Measurements from ENCODE around the gene SMG9. TPM values are rescaled to one million over a fixed set of nuclear protein-coding genes. Genes with fewer than 3 reads are reported as not detected.

Gene SMG9
- total RNA-seq, 1 experiment from 2014 or later, result 40.8 TPM

GRCh38 chr19:43747557-43748204, 7.1 kb downstream of the SMG9 start:
- DNase-seq, result no peak
- H3K27me3 ChIP-seq, result no peaks in the 10 kb centered on the region
- peaks cover 89% of the 10 kb centered on the region for H3K36me3 ChIP-seq
- no peaks in the 10 kb centered on the region for H3K9me3 ChIP-seq
- H3K4me3 ChIP-seq, result no peak overlapping the region

GRCh38 chr19:43743059-43743458, 11.7 kb downstream of the SMG9 start:
- DNase-seq, result no peak
- no peaks in the 10 kb centered on the region for H3K27me3 ChIP-seq
- H3K36me3 ChIP-seq, result peaks cover 96% of the 10 kb centered on the region
- H3K4me3 ChIP-seq, result no peak overlapping the region
- H3K9me3 ChIP-seq, result no peaks in the 10 kb centered on the region

- no peak for DNase-seq
- H3K9me3 ChIP-seq, result no peaks in the 10 kb centered on the region
- no peaks in the 10 kb centered on the region for H3K27me3 ChIP-seq
- peaks cover 99% of the 10 kb centered on the region for H3K36me3 ChIP-seq
- H3K4me3 ChIP-seq, result no peak overlapping the region
These were observed 13.5 kb downstream of the SMG9 start for GRCh38 chr19:43741075-43741825.

GRCh38 chr19:43739439-43740235, 15.1 kb downstream of the SMG9 start:
- Histone ChIP-seq H3K27me3 (no peaks in the 10 kb centered on the region), H3K4me3 (no peak overlapping the region), H3K36me3 (peaks cover 97% of the 10 kb centered on the region), H3K9me3 (no peaks in the 10 kb centered on the region)
- no peak for DNase-seq

- no peaks in the 10 kb centered on the region for H3K9me3 ChIP-seq
- H3K4me3 ChIP-seq, result no peak overlapping the region
- no peaks in the 10 kb centered on the region for H3K27me3 ChIP-seq
- no peak for DNase-seq
- H3K36me3 ChIP-seq, result peaks cover 96% of the 10 kb centered on the region
These were observed 16.0 kb downstream of the SMG9 start for GRCh38 chr19:43738780-43739211.

GRCh38 chr19:43735957-43736356, 18.8 kb downstream of the SMG9 start:
- H3K36me3 ChIP-seq, result peaks cover 96% of the 10 kb centered on the region
- no peaks in the 10 kb centered on the region for H3K27me3 ChIP-seq
- no peak overlapping the region for H3K4me3 ChIP-seq
- H3K9me3 ChIP-seq, result no peaks in the 10 kb centered on the region
- DNase-seq, result no peak

- peaks cover 96% of the 10 kb centered on the region for H3K36me3 ChIP-seq
- DNase-seq, result no peak
- H3K27me3 ChIP-seq, result no peaks in the 10 kb centered on the region
- H3K9me3 ChIP-seq, result no peaks in the 10 kb centered on the region
- no peak overlapping the region for H3K4me3 ChIP-seq
These were observed 19.7 kb downstream of the SMG9 start for GRCh38 chr19:43735013-43735412.

- Histone ChIP-seq H3K4me3 (no peak overlapping the region), H3K9me3 (no peaks in the 10 kb centered on the region), H3K27me3 (no peaks in the 10 kb centered on the region), H3K36me3 (peaks cover 84% of the 10 kb centered on the region)
- DNase-seq, result no peak
These were observed 22.9 kb downstream of the SMG9 start for GRCh38 chr19:43731846-43732245.

GRCh38 chr19:43731346-43731745, 23.4 kb downstream of the SMG9 start:
- H3K27me3 ChIP-seq, result no peaks in the 10 kb centered on the region
- no peak overlapping the region for H3K4me3 ChIP-seq
- DNase-seq, result no peak
- no peaks in the 10 kb centered on the region for H3K9me3 ChIP-seq
- peaks cover 79% of the 10 kb centered on the region for H3K36me3 ChIP-seq

- Histone ChIP-seq H3K4me3 (no peak overlapping the region), H3K36me3 (peaks cover 66% of the 10 kb centered on the region), H3K9me3 (no peaks in the 10 kb centered on the region), H3K27me3 (no peaks in the 10 kb centered on the region)
- DNase-seq, result no peak
These were observed 24.8 kb downstream of the SMG9 start for GRCh38 chr19:43729919-43730318.

GRCh38 chr19:43727593-43727853, 27.2 kb downstream of the SMG9 start:
- Histone ChIP-seq H3K36me3 (peaks cover 43% of the 10 kb centered on the region), H3K9me3 (no peaks in the 10 kb centered on the region), H3K27me3 (no peaks in the 10 kb centered on the region; the same call in 1 of the 2 replicates), H3K4me3 (no peak overlapping the region)
- DNase-seq, result no peak

- peak; percentile 20 for DNase-seq
- Histone ChIP-seq H3K27me3 (no peaks in the 10 kb centered on the region; the same call in 1 of the 2 replicates), H3K9me3 (no peaks in the 10 kb centered on the region), H3K36me3 (peaks cover 38% of the 10 kb centered on the region), H3K4me3 (no peak overlapping the region)
These were observed 27.8 kb downstream of the SMG9 start for GRCh38 chr19:43726736-43727592.

- Histone ChIP-seq H3K36me3 (peaks cover 23% of the 10 kb centered on the region), H3K27me3 (no peaks in the 10 kb centered on the region; the same call in 1 of the 2 replicates), H3K9me3 (no peaks in the 10 kb centered on the region), H3K4me3 (no peak overlapping the region)
- DNase-seq, result no peak
These were observed 29.3 kb downstream of the SMG9 start for GRCh38 chr19:43725468-43725867.

GRCh38 chr19:43724896-43725295, 29.9 kb downstream of the SMG9 start:
- Histone ChIP-seq H3K9me3 (no peaks in the 10 kb centered on the region), H3K4me3 (no peak overlapping the region), H3K27me3 (no peaks in the 10 kb centered on the region; the same call in 1 of the 2 replicates), H3K36me3 (peaks cover 17% of the 10 kb centered on the region)
- no peak for DNase-seq

GRCh38 chr19:43723588-43723987, 31.2 kb downstream of the SMG9 start:
- no peak for DNase-seq

GRCh38 chr19:43721469-43722048, 33.2 kb downstream of the SMG9 start:
- H3K4me3 ChIP-seq, result no peak overlapping the region
- no peaks in the 10 kb centered on the region for H3K36me3 ChIP-seq
- no peaks in the 10 kb centered on the region for H3K9me3 ChIP-seq
- H3K27me3 ChIP-seq, result no peaks in the 10 kb centered on the region; the same call in 1 of the 2 replicates
- no peak for DNase-seq

More at GRCh38 chr19:43723588-43723987, 31.2 kb downstream of the SMG9 start:
- H3K9me3 ChIP-seq, result no peaks in the 10 kb centered on the region
- H3K4me3 ChIP-seq, result no peak overlapping the region
- H3K27me3 ChIP-seq, result no peaks in the 10 kb centered on the region; the same call in 1 of the 2 replicates
- peaks cover 4% of the 10 kb centered on the region for H3K36me3 ChIP-seq

Measured in MG63 (cell line).